Measurements from ENCODE around the gene AKAP8.

- no peak for TF ChIP-seq CTCF (IDR thresholded peaks at IDR 0.05; ENCODE audit: poor library complexity, severe bottlenecking)
- no peak for TF ChIP-seq EP300 (conservative IDR thresholded peaks at IDR 0.05; ENCODE audit: poor library complexity, severe bottlenecking)
- TF ChIP-seq MXI1 (conservative IDR thresholded peaks at IDR 0.05; ENCODE audit: poor library complexity, severe bottlenecking) = no peak
- TF ChIP-seq EZH2 (IDR thresholded peaks at IDR 0.05; ENCODE audit: borderline replicate concordance, insufficient read depth, low read length, poor library complexity, severe bottlenecking) = no peak
- no peak for TF ChIP-seq REST (IDR thresholded peaks at IDR 0.05; ENCODE audit: borderline replicate concordance)
- TF ChIP-seq POLR2AphosphoS5 (IDR thresholded peaks at IDR 0.05) = no peak
- no peak for TF ChIP-seq TAF1 (IDR thresholded peaks at IDR 0.05; ENCODE audit: low read depth)
Observed at GRCh38 chr19:15323496-15324235, 55.9 kb downstream of the AKAP8 start.

Measured in neural cell (in vitro differentiated cells).